HEK293T (cell line): ENCODE results near the gene WDR44.

Experiments used
- ARNT ChIP-seq: fragments of 450-650 bp; IDR thresholded peaks from 2 replicates; pipeline ENCODE4 v1.6.1; 2017; ENCODE audit warnings: mild to moderate bottlenecking
- BHLHE40 ChIP-seq: fragments of 450-650 bp; IDR thresholded peaks from 2 replicates; pipeline ENCODE4 v1.6.1; 2016; ENCODE audit warnings: mild to moderate bottlenecking, moderate library complexity, borderline replicate concordance
- ELF4 ChIP-seq: fragments of 450-650 bp; IDR thresholded peaks from 2 replicates; pipeline ENCODE4 v1.6.1; 2017; ENCODE audit warnings: antibody characterized with exemption
- FOXK2 ChIP-seq: fragments of 450-650 bp; IDR thresholded peaks from 2 replicates; pipeline ENCODE4 v1.6.1; 2016; ENCODE audit warnings: mild to moderate bottlenecking
- FOXM1 ChIP-seq: fragments of 450-650 bp; IDR thresholded peaks from 2 replicates; pipeline ENCODE4 v1.6.1; 2017; ENCODE audit warnings: mild to moderate bottlenecking, borderline replicate concordance
- HDGF ChIP-seq: fragments of 450-650 bp; IDR thresholded peaks from 2 replicates; pipeline ENCODE4 v1.6.1; 2017; ENCODE audit warnings: antibody characterized with exemption, borderline replicate concordance
- LEF1 ChIP-seq: fragments of 450-650 bp; IDR thresholded peaks from 2 replicates; pipeline ENCODE4 v1.6.1; 2017; ENCODE audit warnings: mild to moderate bottlenecking, borderline replicate concordance
- NFRKB ChIP-seq: fragments of 450-650 bp; IDR thresholded peaks from 2 replicates; pipeline ENCODE4 v1.6.1; 2016; ENCODE audit warnings: mild to moderate bottlenecking, moderate library complexity
- SP1 ChIP-seq: fragments of 450-650 bp; IDR thresholded peaks from 2 replicates; pipeline ENCODE4 v1.6.1; 2017
- SUZ12 ChIP-seq: fragments of 450-650 bp; IDR thresholded peaks from 2 replicates; pipeline ENCODE4 v1.6.1; 2016; ENCODE audit warnings: mild to moderate bottlenecking
- TARDBP ChIP-seq: fragments of 450-650 bp; IDR thresholded peaks from 2 replicates; pipeline ENCODE4 v1.6.1; 2016
- ZNF384 ChIP-seq: fragments of 450-650 bp; IDR thresholded peaks from 2 replicates; pipeline ENCODE4 v1.6.1; 2016
- TF ChIP-seq, protein P1 (sequence below): fragments of 450-650 bp; IDR thresholded peaks from 2 replicates; pipeline ENCODE4 v1.6.1; 2016

DNA sequence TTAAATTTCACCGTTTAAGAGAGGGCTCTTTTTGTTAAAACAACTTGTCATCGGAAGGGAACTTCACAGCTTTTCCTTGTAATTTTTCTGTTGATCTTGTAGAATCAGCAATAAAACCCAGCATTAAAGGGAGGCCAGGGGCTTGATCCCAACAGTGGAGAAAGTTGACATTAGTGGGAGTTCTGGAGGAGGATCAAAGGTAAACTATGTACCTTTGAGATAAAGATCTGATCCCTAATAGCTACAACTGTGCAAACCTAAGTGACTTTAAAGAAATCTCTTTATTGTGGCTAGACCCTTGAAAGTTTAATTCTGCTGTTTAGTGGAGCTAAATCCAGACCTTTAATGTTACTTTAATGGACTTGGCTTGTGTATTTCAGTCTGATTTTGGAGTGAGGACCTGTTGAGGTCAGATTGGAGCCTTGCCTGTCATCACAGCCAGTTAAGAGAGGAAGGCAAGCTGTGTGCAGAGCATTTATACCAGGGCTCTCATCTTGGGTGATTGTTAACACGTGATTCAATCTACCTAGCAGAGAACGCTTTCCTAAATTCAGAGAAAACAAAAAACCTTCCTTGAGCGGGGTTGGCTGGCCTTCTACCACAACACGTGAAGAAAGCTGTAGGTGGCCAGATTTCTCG lies 151.4 kb downstream of the WDR44 start:
- TF ChIP-seq HDGF = no peak
- TF ChIP-seq SUZ12 = no peak
- TF ChIP-seq SP1 = no peak
- no peak for TF ChIP-seq ZNF384
- TF ChIP-seq FOXM1 = no peak
- no peak for TF ChIP-seq TARDBP
- no peak for TF ChIP-seq ELF4
- no peak for TF ChIP-seq ARNT
- TF ChIP-seq LEF1 = no peak
- TF ChIP-seq FOXK2 = no peak
- no peak for TF ChIP-seq BHLHE40
- TF ChIP-seq, protein P1, sequence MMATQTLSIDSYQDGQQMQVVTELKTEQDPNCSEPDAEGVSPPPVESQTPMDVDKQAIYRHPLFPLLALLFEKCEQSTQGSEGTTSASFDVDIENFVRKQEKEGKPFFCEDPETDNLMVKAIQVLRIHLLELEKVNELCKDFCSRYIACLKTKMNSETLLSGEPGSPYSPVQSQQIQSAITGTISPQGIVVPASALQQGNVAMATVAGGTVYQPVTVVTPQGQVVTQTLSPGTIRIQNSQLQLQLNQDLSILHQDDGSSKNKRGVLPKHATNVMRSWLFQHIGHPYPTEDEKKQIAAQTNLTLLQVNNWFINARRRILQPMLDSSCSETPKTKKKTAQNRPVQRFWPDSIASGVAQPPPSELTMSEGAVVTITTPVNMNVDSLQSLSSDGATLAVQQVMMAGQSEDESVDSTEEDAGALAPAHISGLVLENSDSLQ = no peak
- no peak for TF ChIP-seq NFRKB
